NCI-H1694 treated with DMSO at 0.1 percent for 48 hours (cell line): ENCODE data around the gene DQX1.

Experiments used
- DNase-seq: peaks from one replicate; lab custom pipeline; 2025; lab: John Stamatoyannopoulos, UW

The DQX1 gene

GRCh38 chr2:74553892-74554819, 28.1 kb upstream of the DQX1 start, which contains the start of the genes DOK1 and LOXL3:
Gene DOK1 (plus strand): TSS chr2:74554720. CDS start chr2:74554755, 35 bp downstream.
Gene LOXL3 (minus strand): TSS chr2:74553942. CDS start chr2:74552634, 1,308 bp downstream.
- no peak for DNase-seq

GRCh38 chr2:74552914-74553811, 27.1 kb upstream of the DQX1 start:
- no peak for DNase-seq

GRCh38 chr2:74551942-74552913, 26.2 kb upstream of the DQX1 start:
- DNase-seq = no peak

- DNase-seq = no peak
Observed at GRCh38 chr2:74551530-74551929, 25.5 kb upstream of the DQX1 start.

GRCh38 chr2:74550231-74550630, 24.2 kb upstream of the DQX1 start:
- DNase-seq = no peak

GRCh38 chr2:74548900-74549826, 23.1 kb upstream of the DQX1 start:
- no peak for DNase-seq

- DNase-seq = peak; percentile 16
Observed at GRCh38 chr2:74548285-74548899, 22.4 kb upstream of the DQX1 start.

- DNase-seq = no peak
Observed at GRCh38 chr2:74546004-74546403, 20.0 kb upstream of the DQX1 start.

- DNase-seq = no peak
Observed at GRCh38 chr2:74544634-74545033, 18.6 kb upstream of the DQX1 start.

- DNase-seq = no peak
Observed at GRCh38 chr2:74542978-74543377, 16.9 kb upstream of the DQX1 start.

- DNase-seq = no peak
Observed at GRCh38 chr2:74540291-74540690, 14.3 kb upstream of the DQX1 start.

GRCh38 chr2:74538881-74539339, 12.9 kb upstream of the DQX1 start:
- DNase-seq = no peak

- DNase-seq = no peak
Observed at GRCh38 chr2:74537140-74537539, 11.1 kb upstream of the DQX1 start.

GRCh38 chr2:74536166-74536950, 10.3 kb upstream of the DQX1 start:
- DNase-seq = no peak

GRCh38 chr2:74535440-74535965, 9.5 kb upstream of the DQX1 start:
- no peak for DNase-seq

- no peak for DNase-seq
Observed at GRCh38 chr2:74534411-74534810, 8.4 kb upstream of the DQX1 start.

- no peak for DNase-seq
Observed at GRCh38 chr2:74533464-74533863, 7.4 kb upstream of the DQX1 start.

GRCh38 chr2:74532222-74532621, 6.2 kb upstream of the DQX1 start:
- DNase-seq = peak; percentile 57

- DNase-seq = no peak
Observed at GRCh38 chr2:74531666-74532065, 5.6 kb upstream of the DQX1 start.
